ENCODE measurements around the gene PARVG. TPM values are rescaled to one million over a fixed set of nuclear protein-coding genes. Genes with fewer than 3 reads are reported as not detected.

Gene PARVG
- total RNA-seq, 1 donor from 2014 or later: not detected

GRCh38 chr22:44142421-44143104 lies 38.2 kb upstream of the PARVG start:
- Mint-ChIP-seq H3K9me3 (ENCODE audit: unreplicated experiment) (peaks cover 7% of the 10 kb centered on the region), H3K4me1 (ENCODE audit: low read depth, unreplicated experiment) (peaks cover 20% of the 10 kb centered on the region), H3K27ac (ENCODE audit: unreplicated experiment) (no peak overlapping the region), H3K4me3 (ENCODE audit: unreplicated experiment) (no peak overlapping the region), H3K36me3 (ENCODE audit: unreplicated experiment) (no peaks in the 10 kb centered on the region), H3K27me3 (ENCODE audit: unreplicated experiment) (peaks cover 6% of the 10 kb centered on the region)
- TF ChIP-seq CTCF (IDR thresholded peaks at IDR 0.05; ENCODE audit: partially characterized antibody, unreplicated experiment): no peak
- no peak for DNase-seq

DNA sequence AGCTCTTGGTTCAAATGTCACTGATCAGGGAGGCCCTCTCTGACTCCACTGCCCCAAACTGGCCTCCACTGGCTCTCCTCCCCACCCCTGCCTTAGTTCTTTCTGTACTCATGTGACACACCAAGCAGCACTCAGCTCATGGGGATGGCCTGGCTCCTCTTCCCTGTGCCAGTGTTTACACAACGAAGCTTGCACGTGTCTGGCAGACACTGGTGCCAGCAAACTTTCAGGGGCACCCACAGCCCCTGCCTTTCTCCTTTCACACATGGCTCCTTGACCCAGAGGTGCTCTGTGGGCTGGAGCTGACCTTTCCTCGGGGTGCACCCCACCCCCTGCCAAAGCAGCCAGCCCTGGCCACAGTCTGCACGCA lies 37.6 kb upstream of the PARVG start:
- no peak for TF ChIP-seq CTCF (IDR thresholded peaks at IDR 0.05; ENCODE audit: partially characterized antibody, unreplicated experiment)
- no peak overlapping the region for H3K27ac Mint-ChIP-seq (ENCODE audit: unreplicated experiment)
- H3K4me1 Mint-ChIP-seq (ENCODE audit: low read depth, unreplicated experiment): peaks cover 25% of the 10 kb centered on the region
- no peak for DNase-seq
- H3K36me3 Mint-ChIP-seq (ENCODE audit: unreplicated experiment): no peaks in the 10 kb centered on the region
- peaks cover 10% of the 10 kb centered on the region for H3K9me3 Mint-ChIP-seq (ENCODE audit: unreplicated experiment)
- H3K4me3 Mint-ChIP-seq (ENCODE audit: unreplicated experiment): no peak overlapping the region
- peaks cover 6% of the 10 kb centered on the region for H3K27me3 Mint-ChIP-seq (ENCODE audit: unreplicated experiment)

GRCh38 chr22:44143579-44143978 lies 37.1 kb upstream of the PARVG start:
- peaks cover 6% of the 10 kb centered on the region for H3K27me3 Mint-ChIP-seq (ENCODE audit: unreplicated experiment)
- no peak for TF ChIP-seq CTCF (IDR thresholded peaks at IDR 0.05; ENCODE audit: partially characterized antibody, unreplicated experiment)
- no peak overlapping the region for H3K27ac Mint-ChIP-seq (ENCODE audit: unreplicated experiment)
- H3K36me3 Mint-ChIP-seq (ENCODE audit: unreplicated experiment): no peaks in the 10 kb centered on the region
- DNase-seq: no peak
- peaks cover 27% of the 10 kb centered on the region for H3K4me1 Mint-ChIP-seq (ENCODE audit: low read depth, unreplicated experiment)
- no peak overlapping the region for H3K4me3 Mint-ChIP-seq (ENCODE audit: unreplicated experiment)
- H3K9me3 Mint-ChIP-seq (ENCODE audit: unreplicated experiment): peaks cover 10% of the 10 kb centered on the region

DNA sequence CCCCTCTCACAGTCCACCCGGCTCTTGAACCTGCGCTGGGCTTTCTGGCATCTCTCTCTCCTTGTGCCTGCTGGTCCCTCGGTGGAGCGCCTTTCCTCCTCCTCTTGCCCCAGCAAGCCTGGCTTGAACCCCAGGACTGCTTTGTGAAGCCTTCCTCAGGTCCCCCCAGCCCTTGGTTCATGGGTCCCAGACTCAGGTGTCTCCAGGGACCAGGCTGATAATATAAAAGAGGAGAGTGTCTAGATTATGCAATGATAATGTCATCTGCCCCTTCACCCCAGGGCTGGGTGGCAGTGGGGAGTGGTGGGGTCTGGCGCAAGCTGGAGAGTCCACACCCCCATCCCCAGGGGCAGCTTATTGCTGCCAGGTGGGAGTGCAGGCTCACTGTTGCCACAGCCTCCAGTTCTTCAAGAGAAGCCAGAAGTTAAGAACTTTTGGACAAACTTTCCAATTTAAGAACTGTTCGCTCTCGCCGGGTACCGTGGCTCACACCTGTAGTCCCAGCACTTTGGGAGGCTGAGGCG lies 36.6 kb upstream of the PARVG start:
- peaks cover 6% of the 10 kb centered on the region for H3K27me3 Mint-ChIP-seq (ENCODE audit: unreplicated experiment)
- DNase-seq: no peak
- H3K4me1 Mint-ChIP-seq (ENCODE audit: low read depth, unreplicated experiment): peaks cover 27% of the 10 kb centered on the region
- no peak overlapping the region for H3K4me3 Mint-ChIP-seq (ENCODE audit: unreplicated experiment)
- no peaks in the 10 kb centered on the region for H3K36me3 Mint-ChIP-seq (ENCODE audit: unreplicated experiment)
- no peak for TF ChIP-seq CTCF (IDR thresholded peaks at IDR 0.05; ENCODE audit: partially characterized antibody, unreplicated experiment)
- peaks cover 10% of the 10 kb centered on the region for H3K9me3 Mint-ChIP-seq (ENCODE audit: unreplicated experiment)
- H3K27ac Mint-ChIP-seq (ENCODE audit: unreplicated experiment): no peak overlapping the region

GRCh38 chr22:44145544-44145943 lies 35.2 kb upstream of the PARVG start:
- Mint-ChIP-seq H3K9me3 (ENCODE audit: unreplicated experiment) (peaks cover 10% of the 10 kb centered on the region), H3K4me1 (ENCODE audit: low read depth, unreplicated experiment) (peaks cover 27% of the 10 kb centered on the region), H3K4me3 (ENCODE audit: unreplicated experiment) (no peak overlapping the region), H3K27ac (ENCODE audit: unreplicated experiment) (no peak overlapping the region), H3K27me3 (ENCODE audit: unreplicated experiment) (peaks cover 6% of the 10 kb centered on the region), H3K36me3 (ENCODE audit: unreplicated experiment) (no peaks in the 10 kb centered on the region)
- no peak for TF ChIP-seq CTCF (IDR thresholded peaks at IDR 0.05; ENCODE audit: partially characterized antibody, unreplicated experiment)
- no peak for DNase-seq

Measured in glutamatergic neuron (in vitro differentiated cells).